Keratinocyte (primary cell): ENCODE results near the gene JSRP1.

ENCODE experiments used
- EZH2 ChIP-seq: IDR thresholded peaks from one replicate; pipeline ENCODE4 v1.6.1; 2012; ENCODE audit warnings: inconsistent platforms, mild to moderate bottlenecking, low read length, moderate library complexity
- TF ChIP-seq, protein P1 (sequence below), 3 experiments: IDR thresholded peaks in 1 of 3; conservative IDR thresholded peaks in 1 of 3; optimal IDR thresholded peaks in 1 of 3; 2 replicates in 2 of 3; 3 replicates in 1 of 3; pipeline versions ENCODE3 to v1.5.1; 2011; ENCODE audit warnings: low read length in 3 of 3, mild to moderate bottlenecking in 3 of 3, moderate library complexity in 2 of 3, control low read depth in 1 of 3, inconsistent platforms in 1 of 3; ENCODE audit not compliant: insufficient read depth in 2 of 3; ENCODE audit errors: extremely low read depth in 1 of 3

DNA sequence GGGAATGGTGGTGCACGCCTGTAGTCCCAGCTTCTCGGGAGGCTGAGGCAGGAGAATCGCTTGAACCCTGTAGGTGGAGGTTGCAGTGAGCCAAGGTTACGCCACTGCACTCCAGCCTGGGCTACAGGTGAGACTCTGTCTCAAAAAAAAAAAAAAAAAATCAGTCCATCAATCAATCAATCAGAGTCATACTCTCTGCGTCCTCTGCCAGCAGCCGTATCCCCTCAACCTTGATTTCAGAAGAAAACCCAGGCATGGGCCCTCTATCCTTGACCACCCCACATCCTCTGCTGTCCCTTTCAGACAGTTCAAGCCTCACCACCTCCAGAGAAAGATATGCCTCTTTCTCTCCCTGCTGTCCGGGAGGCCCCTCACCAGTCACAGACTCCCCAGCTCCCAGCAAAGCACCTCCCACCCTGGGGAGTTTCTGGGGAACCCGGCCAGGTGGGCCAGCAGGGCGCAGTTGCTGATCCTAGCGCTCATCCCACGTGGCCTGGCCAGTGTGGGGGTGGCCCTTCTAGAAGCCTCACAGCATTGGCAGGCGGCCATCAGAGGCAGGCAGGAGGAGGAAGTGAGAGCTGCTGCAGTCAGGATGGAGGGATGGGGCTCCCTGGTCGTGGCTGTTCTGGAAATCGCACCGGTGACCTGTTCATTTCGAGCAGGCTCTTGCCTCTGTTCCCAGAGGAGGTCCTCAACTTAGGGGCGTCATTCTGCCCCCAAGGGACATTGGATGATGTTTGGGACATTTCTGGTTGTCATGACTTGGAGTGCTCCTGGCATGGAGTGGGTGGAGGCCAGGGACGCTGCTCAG is 10.2 kb upstream of the JSRP1 start:
- TF ChIP-seq, protein P1, sequence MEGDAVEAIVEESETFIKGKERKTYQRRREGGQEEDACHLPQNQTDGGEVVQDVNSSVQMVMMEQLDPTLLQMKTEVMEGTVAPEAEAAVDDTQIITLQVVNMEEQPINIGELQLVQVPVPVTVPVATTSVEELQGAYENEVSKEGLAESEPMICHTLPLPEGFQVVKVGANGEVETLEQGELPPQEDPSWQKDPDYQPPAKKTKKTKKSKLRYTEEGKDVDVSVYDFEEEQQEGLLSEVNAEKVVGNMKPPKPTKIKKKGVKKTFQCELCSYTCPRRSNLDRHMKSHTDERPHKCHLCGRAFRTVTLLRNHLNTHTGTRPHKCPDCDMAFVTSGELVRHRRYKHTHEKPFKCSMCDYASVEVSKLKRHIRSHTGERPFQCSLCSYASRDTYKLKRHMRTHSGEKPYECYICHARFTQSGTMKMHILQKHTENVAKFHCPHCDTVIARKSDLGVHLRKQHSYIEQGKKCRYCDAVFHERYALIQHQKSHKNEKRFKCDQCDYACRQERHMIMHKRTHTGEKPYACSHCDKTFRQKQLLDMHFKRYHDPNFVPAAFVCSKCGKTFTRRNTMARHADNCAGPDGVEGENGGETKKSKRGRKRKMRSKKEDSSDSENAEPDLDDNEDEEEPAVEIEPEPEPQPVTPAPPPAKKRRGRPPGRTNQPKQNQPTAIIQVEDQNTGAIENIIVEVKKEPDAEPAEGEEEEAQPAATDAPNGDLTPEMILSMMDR (optimal IDR thresholded peaks at IDR 0.05 in 1 of 3, IDR thresholded peaks at IDR 0.05 in 1 of 3, conservative IDR thresholded peaks at IDR 0.05 in 1 of 3; ENCODE audit: extremely low read depth in 1 of 3, insufficient read depth in 2 of 3, low read length in 3 of 3), result no peak
- no peak for TF ChIP-seq EZH2
